ENCODE data around the gene OR4B1.
"Not testable (repeated sequence)": the region's sequence is repeated elsewhere in the genome, so short reads cannot be mapped to it uniquely, and the experiment has no call there.

OR4B1 gene

GRCh38 chr11:48180627-48181026 is 36.0 kb upstream of the OR4B1 start:
- no CpG with 5 or more reads among the region's 6 CpGs for WGBS, 2 donors (ENCODE audit: extremely low coverage in 2 of 2, insufficient read length in 2 of 2, insufficient replicate concordance in 1 of 2)
- no peak for DNase-seq (ENCODE audit: low spot score)
- no peak overlapping the region for H3K9ac ChIP-seq (ENCODE audit: low read depth, low read length, poor library complexity)

DNA sequence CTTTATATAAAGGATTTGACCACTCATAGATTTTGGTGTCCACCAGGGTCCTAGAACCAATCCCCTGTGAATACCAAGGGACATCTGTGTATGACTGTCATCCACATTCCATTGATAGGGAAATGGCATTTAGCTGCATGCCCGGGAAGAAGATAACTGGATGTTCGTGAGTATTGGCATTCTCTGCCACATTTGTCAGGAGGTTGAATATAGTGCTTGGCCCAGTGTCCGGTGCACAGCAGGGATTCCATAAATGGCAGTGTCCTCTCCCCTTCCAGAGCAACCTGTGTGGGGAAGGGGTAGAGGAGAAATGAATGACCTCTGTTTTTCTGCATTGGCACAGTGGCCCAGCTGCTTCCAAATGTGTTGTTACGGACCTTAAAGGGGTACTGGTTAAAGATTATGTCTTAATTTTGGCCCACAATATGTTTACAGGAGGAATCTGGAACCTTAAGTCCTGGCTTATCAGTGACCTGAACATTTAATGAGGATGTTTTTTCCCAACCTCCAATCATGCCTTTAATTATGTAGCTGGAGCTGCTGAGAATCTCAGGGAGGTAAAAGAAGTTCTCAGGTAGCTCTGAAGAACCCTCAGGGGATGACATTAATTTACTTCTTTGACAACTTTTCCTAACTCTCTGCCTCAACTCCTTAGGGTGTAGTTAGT is 33.6 kb upstream of the OR4B1 start:
- no peak for DNase-seq (ENCODE audit: low spot score)
- H3K4me3 ChIP-seq (ENCODE audit: low read length in 2 of 2), result no peak overlapping the region
- no peak overlapping the region for H2BK5ac ChIP-seq (ENCODE audit: low read length)
- no peak overlapping the region for H2AFZ ChIP-seq (ENCODE audit: low read length)
- no peak overlapping the region for H2BK15ac ChIP-seq (ENCODE audit: low read length)
- H3K36me3 ChIP-seq (replicated peaks in 1 of 2; ENCODE audit: control insufficient read depth in 2 of 2, insufficient read depth in 2 of 2, low read length in 2 of 2), result no peaks in the 10 kb centered on the region
- H4K91ac ChIP-seq (ENCODE audit: low read depth, low read length, poor library complexity), result no peak overlapping the region
- H3K4me1 ChIP-seq (ENCODE audit: control insufficient read depth in 2 of 2, insufficient read depth in 1 of 2, low read depth in 1 of 2, low read length in 2 of 2), result no peaks in the 10 kb centered on the region
- H3K18ac ChIP-seq (ENCODE audit: low read length), result no peak overlapping the region
- no peak overlapping the region for H3K14ac ChIP-seq (ENCODE audit: low read length)
- H2BK12ac ChIP-seq (ENCODE audit: low read length), result no peak overlapping the region
- no peak overlapping the region for H3K4me2 ChIP-seq (ENCODE audit: insufficient read depth, low read length, poor library complexity, severe bottlenecking)
- no peaks in the 10 kb centered on the region for H3K79me1 ChIP-seq (ENCODE audit: low read depth, low read length)
- no peaks in the 10 kb centered on the region for H3K27me3 ChIP-seq (ENCODE audit: control insufficient read depth in 3 of 3, insufficient read depth in 3 of 3, low read depth in 1 of 3, low read length in 3 of 3)
- no peak overlapping the region for H3K27ac ChIP-seq (replicated peaks; ENCODE audit: low read length)
- H4K8ac ChIP-seq (ENCODE audit: low read depth, low read length), result no peak overlapping the region
- peaks cover 0 to 3% of the 10 kb centered on the region in 2 donors for H3K9me3 ChIP-seq (replicated peaks in 1 of 2; ENCODE audit: control insufficient read depth in 2 of 2, insufficient read depth in 1 of 2, low read depth in 1 of 2, low read length in 2 of 2)
- no CpG with 5 or more reads among the region's 4 CpGs for WGBS, 2 donors (ENCODE audit: extremely low coverage in 2 of 2, insufficient read length in 2 of 2, insufficient replicate concordance in 1 of 2)
- H2AK5ac ChIP-seq (ENCODE audit: low read depth, low read length), result no peak overlapping the region
- no peak overlapping the region for H3K4ac ChIP-seq (ENCODE audit: low read length)
- no peak overlapping the region for H3K9ac ChIP-seq (ENCODE audit: low read depth, low read length, poor library complexity)
- no peak overlapping the region for H3K23ac ChIP-seq (ENCODE audit: low read depth, low read length, poor library complexity)
- H2BK120ac ChIP-seq (ENCODE audit: low read depth, low read length), result no peak overlapping the region

More at GRCh38 chr11:48180627-48181026, 36.0 kb upstream of the OR4B1 start:
- Histone ChIP-seq H3K4me3 (ENCODE audit: low read length in 2 of 2) (no peak overlapping the region), H3K27me3 (ENCODE audit: control insufficient read depth in 3 of 3, insufficient read depth in 3 of 3, low read depth in 1 of 3, low read length in 3 of 3) (no peaks in the 10 kb centered on the region), H4K8ac (ENCODE audit: low read depth, low read length) (no peak overlapping the region), H2BK120ac (ENCODE audit: low read depth, low read length) (no peak overlapping the region), H2BK5ac (ENCODE audit: low read length) (no peak overlapping the region), H3K36me3 (replicated peaks in 1 of 2; ENCODE audit: control insufficient read depth in 2 of 2, insufficient read depth in 2 of 2, low read length in 2 of 2) (no peaks in the 10 kb centered on the region), H2AFZ (ENCODE audit: low read length) (no peak overlapping the region), H3K23ac (ENCODE audit: low read depth, low read length, poor library complexity) (no peak overlapping the region), H3K14ac (ENCODE audit: low read length) (no peak overlapping the region), H2BK12ac (ENCODE audit: low read length) (no peak overlapping the region), H3K79me1 (ENCODE audit: low read depth, low read length) (no peaks in the 10 kb centered on the region), H3K9me3 (replicated peaks in 1 of 2; ENCODE audit: control insufficient read depth in 2 of 2, insufficient read depth in 1 of 2, low read depth in 1 of 2, low read length in 2 of 2) (peaks cover 0 to 4% of the 10 kb centered on the region in 2 donors), H2BK15ac (ENCODE audit: low read length) (no peak overlapping the region), H4K91ac (ENCODE audit: low read depth, low read length, poor library complexity) (no peak overlapping the region), H3K4ac (ENCODE audit: low read length) (no peak overlapping the region), H3K4me2 (ENCODE audit: insufficient read depth, low read length, poor library complexity, severe bottlenecking) (no peak overlapping the region), H3K27ac (replicated peaks; ENCODE audit: low read length) (no peak overlapping the region), H3K18ac (ENCODE audit: low read length) (no peak overlapping the region), H3K4me1 (ENCODE audit: control insufficient read depth in 2 of 2, insufficient read depth in 1 of 2, low read depth in 1 of 2, low read length in 2 of 2) (no peaks in the 10 kb centered on the region), H2AK5ac (ENCODE audit: low read depth, low read length) (no peak overlapping the region)

DNA sequence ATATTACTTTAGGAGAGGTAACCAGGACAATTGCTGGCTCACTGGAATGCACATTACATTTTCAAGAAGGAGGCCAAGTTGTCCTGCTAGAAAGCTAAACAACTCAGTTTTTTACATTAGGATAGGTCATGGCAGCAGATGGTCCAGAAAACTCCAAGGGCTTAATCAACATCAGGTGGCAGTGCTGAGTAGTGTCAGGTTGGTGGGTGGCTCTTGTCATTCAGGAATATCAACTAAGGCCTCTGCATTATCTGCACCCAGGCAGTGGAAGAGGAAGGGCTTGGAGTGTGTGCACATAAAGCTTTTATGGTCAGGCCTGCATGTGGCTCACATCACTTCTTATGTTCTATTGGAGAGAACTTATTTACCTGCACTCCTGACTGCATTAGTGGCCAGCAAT is 32.2 kb upstream of the OR4B1 start:
- no peak overlapping the region for H3K18ac ChIP-seq (ENCODE audit: low read length)
- no peak overlapping the region for H4K91ac ChIP-seq (ENCODE audit: low read depth, low read length, poor library complexity)
- H3K79me1 ChIP-seq (ENCODE audit: low read depth, low read length), result no peaks in the 10 kb centered on the region
- no peak overlapping the region for H3K4me2 ChIP-seq (ENCODE audit: insufficient read depth, low read length, poor library complexity, severe bottlenecking)
- H2BK5ac ChIP-seq (ENCODE audit: low read length), result no peak overlapping the region
- no peak overlapping the region for H3K23ac ChIP-seq (ENCODE audit: low read depth, low read length, poor library complexity)
- no peak overlapping the region for H3K27ac ChIP-seq (replicated peaks; ENCODE audit: low read length)
- no peak overlapping the region for H3K14ac ChIP-seq (ENCODE audit: low read length)
- H3K9ac ChIP-seq (ENCODE audit: low read depth, low read length, poor library complexity), result no peak overlapping the region
- H3K4ac ChIP-seq (ENCODE audit: low read length), result no peak overlapping the region
- H2AFZ ChIP-seq (ENCODE audit: low read length), result no peak overlapping the region
- H3K27me3 ChIP-seq (ENCODE audit: control insufficient read depth in 3 of 3, insufficient read depth in 3 of 3, low read depth in 1 of 3, low read length in 3 of 3), result no peaks in the 10 kb centered on the region
- no peak overlapping the region for H2BK120ac ChIP-seq (ENCODE audit: low read depth, low read length)
- H4K8ac ChIP-seq (ENCODE audit: low read depth, low read length), result no peak overlapping the region
- no peak for DNase-seq (ENCODE audit: low spot score)
- no peaks in the 10 kb centered on the region for H3K36me3 ChIP-seq (replicated peaks in 1 of 2; ENCODE audit: control insufficient read depth in 2 of 2, insufficient read depth in 2 of 2, low read length in 2 of 2)
- H3K4me3 ChIP-seq (ENCODE audit: low read length in 2 of 2), result no peak overlapping the region
- no peak overlapping the region for H2AK5ac ChIP-seq (ENCODE audit: low read depth, low read length)
- peaks cover 0 to 3% of the 10 kb centered on the region in 2 donors for H3K9me3 ChIP-seq (replicated peaks in 1 of 2; ENCODE audit: control insufficient read depth in 2 of 2, insufficient read depth in 1 of 2, low read depth in 1 of 2, low read length in 2 of 2)
- H3K4me1 ChIP-seq (ENCODE audit: control insufficient read depth in 2 of 2, insufficient read depth in 1 of 2, low read depth in 1 of 2, low read length in 2 of 2), result no peaks in the 10 kb centered on the region
- no peak overlapping the region for H2BK12ac ChIP-seq (ENCODE audit: low read length)
- H2BK15ac ChIP-seq (ENCODE audit: low read length), result no peak overlapping the region

GRCh38 chr11:48190906-48191654 is 25.5 kb upstream of the OR4B1 start:
- H2AK5ac ChIP-seq (ENCODE audit: low read depth, low read length); H3K27me3 ChIP-seq (ENCODE audit: control insufficient read depth in 3 of 3, insufficient read depth in 3 of 3, low read depth in 1 of 3, low read length in 3 of 3); DNase-seq (ENCODE audit: low spot score); H3K14ac ChIP-seq (ENCODE audit: low read length); H2BK120ac ChIP-seq (ENCODE audit: low read depth, low read length); H3K18ac ChIP-seq (ENCODE audit: low read length); H2BK5ac ChIP-seq (ENCODE audit: low read length); H3K4me2 ChIP-seq (ENCODE audit: insufficient read depth, low read length, poor library complexity, severe bottlenecking); H3K23ac ChIP-seq (ENCODE audit: low read depth, low read length, poor library complexity); H3K27ac ChIP-seq (replicated peaks; ENCODE audit: low read length); H3K4me1 ChIP-seq (ENCODE audit: control insufficient read depth in 2 of 2, insufficient read depth in 1 of 2, low read depth in 1 of 2, low read length in 2 of 2); H3K9ac ChIP-seq (ENCODE audit: low read depth, low read length, poor library complexity); H2BK12ac ChIP-seq (ENCODE audit: low read length); H3K79me1 ChIP-seq (ENCODE audit: low read depth, low read length); H4K8ac ChIP-seq (ENCODE audit: low read depth, low read length); H3K36me3 ChIP-seq (replicated peaks in 1 of 2; ENCODE audit: control insufficient read depth in 2 of 2, insufficient read depth in 2 of 2, low read length in 2 of 2); H3K4ac ChIP-seq (ENCODE audit: low read length); H3K4me3 ChIP-seq (ENCODE audit: low read length in 2 of 2); H2BK15ac ChIP-seq (ENCODE audit: low read length); H4K91ac ChIP-seq (ENCODE audit: low read depth, low read length, poor library complexity): not testable (repeated sequence)
- no CpG with 5 or more reads among the region's 10 CpGs for WGBS, 2 donors (ENCODE audit: extremely low coverage in 2 of 2, insufficient read length in 2 of 2, insufficient replicate concordance in 1 of 2)
- H3K9me3 ChIP-seq (replicated peaks in 1 of 2; ENCODE audit: control insufficient read depth in 2 of 2, insufficient read depth in 1 of 2, low read depth in 1 of 2, low read length in 2 of 2), result peaks cover 5 to 10% of the 10 kb centered on the region in 2 donors
- H2AFZ ChIP-seq (ENCODE audit: low read length), result peak overlapping the region; percentile 66
